ENCODE results near the gene COPB2.

DNA sequence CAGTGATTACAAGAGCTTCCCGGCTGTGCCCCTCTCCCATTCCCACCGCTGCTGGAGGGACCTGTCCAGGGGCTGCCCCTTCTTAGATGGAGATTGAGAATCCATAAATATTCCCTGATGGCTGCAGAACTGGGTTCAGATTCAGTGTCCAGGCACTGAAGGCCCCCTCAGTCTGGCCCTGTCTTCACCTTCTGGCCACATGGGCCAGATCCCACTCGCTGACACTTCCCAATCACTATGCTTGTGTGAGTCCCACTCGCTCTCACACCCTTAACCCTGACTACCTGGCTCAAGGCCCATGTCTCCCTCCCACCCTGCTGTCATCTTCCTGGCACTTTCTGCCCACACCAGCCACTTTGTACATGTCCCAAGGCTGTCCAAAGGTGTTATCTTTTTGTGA lies 61.1 kb downstream of the COPB2 start:
- TF ChIP-seq, protein P1, sequence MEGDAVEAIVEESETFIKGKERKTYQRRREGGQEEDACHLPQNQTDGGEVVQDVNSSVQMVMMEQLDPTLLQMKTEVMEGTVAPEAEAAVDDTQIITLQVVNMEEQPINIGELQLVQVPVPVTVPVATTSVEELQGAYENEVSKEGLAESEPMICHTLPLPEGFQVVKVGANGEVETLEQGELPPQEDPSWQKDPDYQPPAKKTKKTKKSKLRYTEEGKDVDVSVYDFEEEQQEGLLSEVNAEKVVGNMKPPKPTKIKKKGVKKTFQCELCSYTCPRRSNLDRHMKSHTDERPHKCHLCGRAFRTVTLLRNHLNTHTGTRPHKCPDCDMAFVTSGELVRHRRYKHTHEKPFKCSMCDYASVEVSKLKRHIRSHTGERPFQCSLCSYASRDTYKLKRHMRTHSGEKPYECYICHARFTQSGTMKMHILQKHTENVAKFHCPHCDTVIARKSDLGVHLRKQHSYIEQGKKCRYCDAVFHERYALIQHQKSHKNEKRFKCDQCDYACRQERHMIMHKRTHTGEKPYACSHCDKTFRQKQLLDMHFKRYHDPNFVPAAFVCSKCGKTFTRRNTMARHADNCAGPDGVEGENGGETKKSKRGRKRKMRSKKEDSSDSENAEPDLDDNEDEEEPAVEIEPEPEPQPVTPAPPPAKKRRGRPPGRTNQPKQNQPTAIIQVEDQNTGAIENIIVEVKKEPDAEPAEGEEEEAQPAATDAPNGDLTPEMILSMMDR (IDR thresholded peaks at IDR 0.05; ENCODE audit: low read depth, low read length, poor library complexity, severe bottlenecking), result no peak
- no peak for TF ChIP-seq EZH2phosphoT487 (IDR thresholded peaks at IDR 0.05; ENCODE audit: borderline replicate concordance, low read length)
